ENCODE results near the gene ATP4B. TPM values are rescaled to one million over a fixed set of nuclear protein-coding genes. Genes with fewer than 3 reads are reported as not detected.

ATP4B gene
- total RNA-seq, 1 experiment from 2014 or later, result not detected

DNA sequence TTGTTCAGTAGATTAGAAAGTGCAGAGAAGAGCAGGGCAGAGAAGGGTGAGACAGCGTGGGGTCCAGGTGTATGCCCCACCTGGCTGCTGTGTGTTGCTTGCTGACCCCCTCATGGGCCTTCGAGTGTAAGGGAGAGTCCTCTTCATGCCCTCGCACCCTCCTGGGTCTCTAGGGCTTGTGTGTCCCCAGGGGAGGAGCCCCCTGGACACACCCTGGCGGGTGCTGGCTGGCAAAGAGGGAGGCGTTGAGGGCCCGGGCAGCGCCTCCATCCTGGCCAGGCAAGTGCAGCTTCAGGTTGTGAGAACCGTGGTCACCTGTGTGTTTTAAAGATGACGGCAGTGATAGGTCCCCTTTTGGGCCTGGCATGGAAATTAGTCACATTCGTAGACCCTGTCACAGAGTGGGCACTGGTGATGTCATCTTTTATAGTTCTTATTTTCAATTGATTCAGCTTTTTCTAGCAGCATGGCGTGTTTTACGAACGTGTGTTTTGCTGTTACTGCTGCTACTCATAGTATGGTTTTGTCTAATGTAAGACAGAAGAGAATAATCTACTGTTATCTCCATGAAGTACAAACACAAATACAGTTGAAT, 54.8 kb downstream of the ATP4B start:
- Histone ChIP-seq H2BK120ac (ENCODE audit: low read depth, low read length, poor library complexity, severe bottlenecking) (no peak overlapping the region), H3K18ac (ENCODE audit: insufficient read length, low read depth, low read length) (no peak overlapping the region), H3K14ac (ENCODE audit: insufficient read depth, low read length) (no peak overlapping the region), H4K5ac (ENCODE audit: insufficient read length, low read depth, low read length) (no peak overlapping the region), H3K56ac (ENCODE audit: insufficient read length, low read depth, low read length) (no peak overlapping the region), H3K4me2 (ENCODE audit: insufficient read depth, insufficient read length, low read length) (no peak overlapping the region), H2AK5ac (ENCODE audit: insufficient read length, low read length) (no peak overlapping the region), H2BK15ac (ENCODE audit: low read depth, low read length) (no peak overlapping the region), H2BK12ac (ENCODE audit: insufficient read length, low read depth, low read length) (no peak overlapping the region), H3K79me2 (ENCODE audit: insufficient read depth, low read length) (peaks cover 14% of the 10 kb centered on the region; the same call in 1 of the 2 replicates), H3K23ac (ENCODE audit: insufficient read length, low read depth, low read length) (no peak overlapping the region), H3K4ac (ENCODE audit: low read depth, low read length) (no peak overlapping the region), H3K27ac (ENCODE audit: insufficient read length, low read depth, low read length) (no peak overlapping the region), H2AFZ (ENCODE audit: low read length) (no peak overlapping the region), H3K23me2 (ENCODE audit: insufficient read length, low read depth, low read length, poor library complexity, severe bottlenecking) (no peaks in the 10 kb centered on the region), H2BK20ac (ENCODE audit: low read depth, low read length, poor library complexity, severe bottlenecking) (no peak overlapping the region), H4K91ac (ENCODE audit: insufficient read length, low read depth, low read length) (no peak overlapping the region), H4K20me1 (ENCODE audit: control insufficient read depth, insufficient read depth, insufficient read length) (no peaks in the 10 kb centered on the region), H3K9ac (ENCODE audit: extremely low read depth, insufficient read length, low read length) (no peak overlapping the region), H4K8ac (replicated peaks; ENCODE audit: insufficient read length, low read depth, low read length) (no peak overlapping the region), H3K27me3 (ENCODE audit: insufficient read depth, low read length) (no peaks in the 10 kb centered on the region), H3K79me1 (ENCODE audit: insufficient read depth, low read depth, low read length, poor library complexity, severe bottlenecking) (no peaks in the 10 kb centered on the region), H3T11ph (ENCODE audit: low read length) (no peak overlapping the region), H3K9me3 (ENCODE audit: control insufficient read depth, low read depth, low read length) (no peaks in the 10 kb centered on the region), H3K4me1 (ENCODE audit: insufficient read depth, low read length) (no peaks in the 10 kb centered on the region), H2BK5ac (ENCODE audit: insufficient read length, low read length) (no peak overlapping the region)
- Mint-ChIP-seq H3K9me3 (peaks cover 3 to 6% of the 10 kb centered on the region in 2 experiments; a peak in 4 of 5 replicates), H3K27ac (peak overlapping the region in 2 of 3 experiments; percentile 37 to 85; a peak in 2 of 7 replicates), H3K4me1 (peaks cover 16 to 21% of the 10 kb centered on the region in 2 experiments), H3K27me3 (ENCODE audit: low read depth) (no peaks in the 10 kb centered on the region), H3K36me3 (ENCODE audit: insufficient read depth in 1 of 3, low read depth in 3 of 3) (peaks cover 37 to 50% (median 49%) of the 10 kb centered on the region in 3 experiments), H3K4me3 (no peak overlapping the region)
- WGBS (ENCODE audit: extremely low coverage, insufficient read length, low lambda C conversion rate), result no CpG with 5 or more reads among the region's 13 CpGs
- no peak for DNase-seq
- TF ChIP-seq, protein P1, sequence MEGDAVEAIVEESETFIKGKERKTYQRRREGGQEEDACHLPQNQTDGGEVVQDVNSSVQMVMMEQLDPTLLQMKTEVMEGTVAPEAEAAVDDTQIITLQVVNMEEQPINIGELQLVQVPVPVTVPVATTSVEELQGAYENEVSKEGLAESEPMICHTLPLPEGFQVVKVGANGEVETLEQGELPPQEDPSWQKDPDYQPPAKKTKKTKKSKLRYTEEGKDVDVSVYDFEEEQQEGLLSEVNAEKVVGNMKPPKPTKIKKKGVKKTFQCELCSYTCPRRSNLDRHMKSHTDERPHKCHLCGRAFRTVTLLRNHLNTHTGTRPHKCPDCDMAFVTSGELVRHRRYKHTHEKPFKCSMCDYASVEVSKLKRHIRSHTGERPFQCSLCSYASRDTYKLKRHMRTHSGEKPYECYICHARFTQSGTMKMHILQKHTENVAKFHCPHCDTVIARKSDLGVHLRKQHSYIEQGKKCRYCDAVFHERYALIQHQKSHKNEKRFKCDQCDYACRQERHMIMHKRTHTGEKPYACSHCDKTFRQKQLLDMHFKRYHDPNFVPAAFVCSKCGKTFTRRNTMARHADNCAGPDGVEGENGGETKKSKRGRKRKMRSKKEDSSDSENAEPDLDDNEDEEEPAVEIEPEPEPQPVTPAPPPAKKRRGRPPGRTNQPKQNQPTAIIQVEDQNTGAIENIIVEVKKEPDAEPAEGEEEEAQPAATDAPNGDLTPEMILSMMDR (conservative IDR thresholded peaks at IDR 0.05), result no peak

Data from H9 (cell line).